GM21381 (cell line): Measurements from ENCODE around the gene LMNB1.
"Not testable (repeated sequence)": the region's sequence is repeated elsewhere in the genome, so short reads cannot be mapped to it uniquely, and the experiment has no call there.

Experiments
- ATAC-seq: cut with Tn5 transposase; IDR thresholded peaks from one replicate; pipeline ENCODE4 v1.9.1; 2021; ENCODE audit warnings: mild to moderate bottlenecking, moderate library complexity; ENCODE audit not compliant: unreplicated experiment

The LMNB1 gene

DNA sequence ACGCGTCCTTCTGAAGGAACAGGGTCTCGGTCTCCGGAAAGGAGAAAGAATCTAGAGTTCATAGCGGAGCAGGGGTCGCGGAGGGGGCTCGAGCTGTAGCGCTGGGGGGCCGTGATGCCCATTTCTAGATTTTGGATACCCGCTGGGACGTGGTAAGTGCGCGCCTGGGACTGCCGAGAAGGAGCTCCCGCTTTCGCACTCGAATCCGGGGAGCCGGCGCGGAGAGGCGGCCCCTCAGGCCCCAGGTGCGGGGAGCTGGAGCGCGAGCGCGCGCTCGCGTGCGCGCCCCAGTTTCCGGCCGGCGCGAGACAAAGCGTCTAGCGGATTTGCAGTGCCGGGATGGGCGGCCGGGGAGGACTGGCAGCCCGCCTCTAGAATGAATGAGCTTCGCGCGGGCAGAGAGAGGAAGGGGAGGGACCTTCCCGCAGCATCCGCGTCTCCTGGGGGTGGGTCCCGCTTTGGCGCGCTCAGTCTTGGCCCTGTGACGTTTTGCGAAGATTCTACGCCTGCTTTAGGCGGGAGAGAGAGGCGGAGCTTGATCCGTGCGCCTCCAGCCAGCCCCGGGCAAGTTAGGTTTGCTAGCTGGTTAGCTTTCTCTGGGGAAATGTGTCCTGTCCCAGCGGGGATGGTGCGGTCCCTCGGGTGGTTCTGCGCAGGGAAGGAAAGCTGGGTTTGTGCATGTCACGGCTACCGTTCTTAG is 1.2 kb downstream of the LMNB1 start:
- ATAC-seq: peak; percentile 62

GRCh38 chr5:126778675-126779403 is 1.9 kb downstream of the LMNB1 start:
- ATAC-seq: no peak

- ATAC-seq: no peak
Measured at GRCh38 chr5:126780165-126780827, 3.4 kb downstream of the LMNB1 start.

DNA sequence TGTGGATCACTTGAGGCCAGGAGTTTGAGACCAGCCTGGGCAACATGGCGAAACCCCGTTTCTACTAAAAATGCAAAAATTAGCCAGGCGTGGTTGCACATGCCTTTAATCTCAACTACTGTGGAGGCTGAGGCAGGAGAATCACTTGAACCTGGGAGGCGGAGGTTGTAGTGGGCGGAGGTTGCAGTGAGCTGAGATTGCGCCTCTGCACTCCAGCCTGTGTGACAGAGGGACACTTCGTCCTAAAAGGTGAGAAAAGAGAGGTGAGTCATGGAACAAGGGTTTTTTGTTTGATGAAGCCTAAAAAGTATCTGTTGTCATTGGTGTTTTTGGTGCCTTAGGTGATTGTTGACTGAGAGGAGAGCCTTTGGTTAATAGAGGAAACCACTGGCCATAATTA is 11.5 kb downstream of the LMNB1 start:
- ATAC-seq: not testable (repeated sequence)

DNA sequence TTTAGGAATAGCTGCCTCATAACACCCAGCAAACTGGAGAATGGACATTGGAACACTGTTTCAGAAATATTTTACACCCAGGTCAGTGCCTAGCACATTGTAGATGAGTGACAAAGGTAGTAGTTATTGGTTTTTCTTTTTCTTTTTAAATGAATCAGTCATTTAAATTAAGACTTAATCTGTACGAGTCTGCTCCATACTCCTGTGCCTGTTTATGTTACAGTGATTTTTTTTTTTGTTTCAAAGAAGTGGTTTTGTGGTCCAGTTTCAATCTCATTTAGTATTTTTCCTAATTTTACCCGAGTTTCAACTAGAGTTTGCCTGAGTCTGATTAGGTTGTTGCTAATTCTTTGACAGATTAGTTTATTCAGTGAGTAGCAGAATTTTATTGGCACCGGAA is 16.2 kb downstream of the LMNB1 start:
- ATAC-seq: no peak

DNA sequence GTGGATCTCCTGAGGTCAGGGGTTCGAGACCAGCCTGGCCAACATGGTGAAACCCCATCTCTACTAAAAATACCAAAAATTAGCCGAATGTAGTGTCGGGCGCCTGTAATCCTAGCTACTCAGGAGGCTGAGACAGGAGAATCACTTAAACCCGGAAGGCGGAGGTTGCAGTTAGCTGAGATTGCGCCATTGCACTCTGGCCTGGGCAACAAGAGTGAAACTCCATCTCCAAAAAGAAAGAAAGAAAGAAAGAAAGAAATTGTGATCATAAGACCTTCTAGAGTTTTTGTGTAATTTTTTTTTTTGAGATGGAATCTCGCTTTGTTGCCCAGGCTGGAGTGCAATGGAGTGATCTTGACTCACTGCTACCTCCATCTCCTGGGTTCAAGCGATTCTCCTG is 16.7 kb downstream of the LMNB1 start:
- ATAC-seq: not testable (repeated sequence)

DNA sequence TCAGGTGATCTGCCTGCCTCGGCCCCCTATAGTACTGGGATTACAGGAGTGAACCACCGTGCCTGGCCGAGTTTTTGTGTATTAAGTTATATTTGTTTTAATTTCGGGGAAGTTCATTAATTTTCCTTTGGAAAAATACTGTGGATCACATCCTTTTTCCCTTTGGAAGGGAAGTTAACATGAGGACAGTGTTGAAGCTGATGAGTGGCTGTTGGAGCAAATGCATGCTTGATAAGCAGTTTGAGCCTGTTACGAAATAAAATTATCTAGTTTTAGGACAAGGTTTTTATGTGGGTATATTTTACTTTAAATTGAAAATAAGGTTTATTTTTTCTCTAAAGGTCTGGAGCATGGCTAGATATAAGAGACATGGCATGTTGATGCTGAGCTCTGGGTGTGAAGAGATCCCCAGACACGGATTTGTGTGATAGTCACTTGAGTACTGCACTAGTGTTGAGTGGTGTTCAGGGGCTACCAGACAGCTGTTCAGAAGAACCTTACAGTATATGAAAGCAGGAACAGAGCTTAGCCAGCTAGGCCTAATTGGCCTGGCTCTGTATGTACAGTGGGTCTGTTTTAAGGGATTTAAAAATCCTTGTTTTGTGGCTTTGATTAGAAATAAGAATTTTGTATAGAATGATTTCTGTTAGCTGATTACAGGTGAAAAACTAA is 17.4 kb downstream of the LMNB1 start:
- no peak for ATAC-seq

DNA sequence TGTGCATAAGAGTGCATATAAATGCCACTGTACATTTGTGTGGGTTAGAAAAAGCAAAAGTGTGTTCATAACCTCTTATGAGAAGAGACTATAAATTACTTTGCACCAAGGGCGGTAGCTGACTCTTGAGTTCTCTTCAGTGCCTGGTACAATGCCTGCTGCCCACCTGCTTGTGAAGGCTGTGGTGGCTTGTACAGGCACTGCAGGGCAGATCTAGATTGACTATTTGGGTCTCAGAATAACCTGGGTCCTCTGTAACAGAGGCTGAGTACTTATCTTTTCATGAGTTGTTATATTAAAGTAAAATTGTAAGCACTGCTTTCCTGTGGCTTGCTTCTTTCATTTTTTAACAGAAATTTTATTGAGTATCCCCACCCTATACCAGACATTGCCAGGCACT is 22.8 kb downstream of the LMNB1 start:
- no peak for ATAC-seq

DNA sequence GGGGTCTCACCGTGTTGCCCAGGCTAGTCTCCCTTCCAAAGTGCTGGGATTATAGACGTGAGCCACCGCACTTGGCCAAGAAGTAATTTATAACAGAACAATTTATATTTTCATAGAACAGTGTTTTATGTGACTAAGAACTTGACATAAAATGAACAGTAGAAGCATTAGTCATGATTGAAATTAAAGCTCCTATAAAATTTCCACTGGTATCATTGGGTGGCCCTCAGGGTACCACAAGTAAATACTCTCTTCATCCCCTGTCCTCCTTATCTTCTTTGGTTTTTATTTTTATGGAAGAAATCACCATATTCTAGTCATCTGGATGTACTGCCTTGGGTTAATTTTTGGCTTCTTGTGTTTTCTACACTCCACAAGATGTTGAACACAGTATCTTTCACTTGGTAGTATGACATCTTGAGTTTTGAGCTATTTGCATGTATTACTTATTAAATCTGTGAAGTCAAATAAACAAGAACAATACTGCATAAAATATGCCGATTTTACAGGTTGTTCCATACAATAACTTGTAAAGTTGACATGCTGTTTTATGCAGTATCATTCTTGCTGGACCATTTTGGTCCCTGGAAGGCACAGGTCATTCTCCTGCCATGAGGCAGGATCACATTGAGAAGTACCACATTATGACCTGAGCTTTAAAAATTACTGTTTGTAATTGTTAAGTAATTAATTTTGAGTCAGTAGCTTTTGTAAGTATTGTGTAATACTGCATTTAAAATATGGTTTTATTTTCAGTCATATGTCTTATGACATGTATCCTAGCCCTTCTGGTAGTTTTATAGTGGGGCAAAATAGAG is 24.4 kb downstream of the LMNB1 start:
- ATAC-seq: no peak

DNA sequence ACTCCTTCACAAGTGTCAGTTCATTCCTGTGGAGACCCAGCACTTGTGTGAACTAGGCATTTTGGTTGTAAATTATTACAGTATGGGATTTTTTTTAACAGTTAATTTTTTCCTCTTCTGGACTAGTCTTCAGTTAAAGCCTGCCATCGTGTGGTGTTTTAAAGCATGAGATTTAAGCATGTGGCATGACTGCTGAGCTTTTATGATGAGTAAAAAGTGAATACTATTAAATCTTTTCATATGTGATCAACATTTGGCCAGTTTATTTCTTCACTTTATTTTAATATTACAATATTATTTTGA is 25.0 kb downstream of the LMNB1 start:
- no peak for ATAC-seq

- ATAC-seq: no peak
Measured at GRCh38 chr5:126805063-126805462, 28.1 kb downstream of the LMNB1 start.

DNA sequence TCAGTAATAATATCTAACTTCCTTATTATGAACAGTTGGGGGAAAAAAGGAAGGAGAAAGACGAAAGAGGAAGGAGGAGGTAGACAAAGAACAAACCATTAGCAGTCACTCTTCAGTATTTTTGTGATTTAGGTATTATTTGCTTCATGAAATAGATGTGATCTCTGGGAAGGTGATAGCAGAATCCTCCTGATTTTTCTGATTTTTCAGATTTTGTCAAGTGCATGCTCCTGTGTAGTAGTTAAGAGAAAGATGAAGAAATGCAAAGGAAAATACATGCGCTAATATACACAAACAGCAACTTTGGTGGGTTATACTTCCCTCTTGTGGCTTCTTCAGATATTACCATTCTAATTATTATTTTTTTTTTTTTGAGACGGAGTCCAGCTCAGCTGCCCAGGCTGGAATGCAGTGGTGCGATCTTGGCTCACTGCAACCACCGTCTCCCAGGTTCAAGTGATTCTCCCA is 31.6 kb downstream of the LMNB1 start:
- ATAC-seq: peak; percentile 43

DNA sequence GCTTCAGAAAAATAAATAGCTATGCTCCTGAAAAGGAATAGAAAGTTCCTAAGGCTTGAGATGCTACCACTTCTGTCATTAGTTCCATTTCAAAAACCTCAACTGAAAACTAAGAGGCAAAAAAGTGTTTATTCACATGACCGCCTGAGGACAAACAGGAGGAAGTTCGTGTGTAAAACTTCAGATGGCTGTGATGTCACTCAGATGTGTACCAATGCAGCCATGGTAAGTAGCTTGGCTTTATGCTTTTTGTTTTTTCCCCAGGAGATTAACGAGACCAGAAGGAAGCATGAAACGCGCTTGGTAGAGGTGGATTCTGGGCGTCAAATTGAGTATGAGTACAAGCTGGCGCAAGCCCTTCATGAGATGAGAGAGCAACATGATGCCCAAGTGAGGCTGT is 33.0 kb downstream of the LMNB1 start:
- ATAC-seq: no peak

- no peak for ATAC-seq
Measured at GRCh38 chr5:126810596-126811380, 33.9 kb downstream of the LMNB1 start.

DNA sequence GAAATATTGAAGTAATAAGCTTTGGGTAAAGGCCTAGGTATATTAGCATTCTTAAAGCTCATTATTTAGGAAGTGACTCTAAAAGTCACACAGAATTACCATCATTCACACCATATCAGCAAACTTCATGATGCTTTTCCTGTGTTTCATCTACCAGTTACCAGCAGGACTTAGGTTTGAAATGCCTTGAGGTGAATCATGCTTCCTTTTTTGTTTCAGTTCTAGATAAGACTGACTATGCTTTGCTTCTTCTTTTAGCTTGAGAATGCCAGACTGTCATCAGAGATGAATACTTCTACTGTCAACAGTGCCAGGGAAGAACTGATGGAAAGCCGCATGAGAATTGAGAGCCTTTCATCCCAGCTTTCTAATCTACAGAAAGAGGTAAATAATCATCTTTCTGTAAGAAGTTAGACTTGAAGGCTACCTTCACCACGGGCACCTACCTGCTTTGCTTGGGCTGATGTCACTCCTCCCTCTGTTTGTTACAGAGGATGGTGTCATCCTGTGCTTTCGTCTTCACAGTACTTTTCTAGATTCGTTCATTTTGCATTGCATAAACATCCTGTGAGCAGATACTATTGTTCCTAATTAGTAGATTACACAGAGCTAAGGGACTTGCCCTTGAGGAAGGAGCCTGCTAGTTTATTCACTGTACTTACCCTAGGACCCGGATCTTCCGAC is 34.7 kb downstream of the LMNB1 start:
- no peak for ATAC-seq

GRCh38 chr5:126812199-126812570 is 35.2 kb downstream of the LMNB1 start:
- no peak for ATAC-seq

GRCh38 chr5:126813799-126814198 is 36.9 kb downstream of the LMNB1 start:
- not testable (repeated sequence) for ATAC-seq

- ATAC-seq: no peak
Measured at GRCh38 chr5:126814721-126815404, 37.9 kb downstream of the LMNB1 start.

DNA sequence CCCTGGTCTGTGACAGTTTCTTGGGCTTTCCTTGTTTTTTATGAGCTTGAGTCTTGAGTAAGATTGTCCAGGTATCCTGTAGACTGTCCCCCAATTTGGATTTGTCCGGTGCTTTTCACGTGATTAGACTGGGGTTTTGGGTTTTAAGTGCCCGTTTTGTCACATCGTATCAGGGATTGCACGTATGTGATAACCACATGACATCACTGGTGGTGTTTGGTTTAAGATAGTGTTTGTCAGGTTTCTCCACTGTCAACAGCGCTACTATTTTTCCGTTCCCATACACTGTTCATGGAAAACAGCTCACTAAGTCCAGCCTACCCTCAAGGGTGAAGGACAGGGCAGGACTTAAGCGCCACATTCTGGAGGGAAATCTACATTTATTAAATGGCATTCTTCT is 39.7 kb downstream of the LMNB1 start:
- ATAC-seq: no peak
